AG10803 (cell line): ENCODE measurements around the gene CTSC.

Experiments
- DNase-seq: peaks from one replicate; pipeline ENCODE4 v3.0.0; 2010; ENCODE audit warnings: low read depth
- H3K4me3 ChIP-seq: 2 replicates; pipeline ENCODE4 v1.5.1; 2011; ENCODE audit warnings: mild to moderate bottlenecking, low read length, control low read depth
- TF ChIP-seq, protein P1 (sequence below): conservative IDR thresholded peaks from 2 replicates; pipeline ENCODE4 v1.5.1; 2011; ENCODE audit warnings: mild to moderate bottlenecking, low read length, control low read depth, inconsistent platforms

CTSC gene

GRCh38 chr11:88275636-88276035, 61.9 kb downstream of the CTSC start:
- no peak overlapping the region for H3K4me3 ChIP-seq
- TF ChIP-seq, protein P1, sequence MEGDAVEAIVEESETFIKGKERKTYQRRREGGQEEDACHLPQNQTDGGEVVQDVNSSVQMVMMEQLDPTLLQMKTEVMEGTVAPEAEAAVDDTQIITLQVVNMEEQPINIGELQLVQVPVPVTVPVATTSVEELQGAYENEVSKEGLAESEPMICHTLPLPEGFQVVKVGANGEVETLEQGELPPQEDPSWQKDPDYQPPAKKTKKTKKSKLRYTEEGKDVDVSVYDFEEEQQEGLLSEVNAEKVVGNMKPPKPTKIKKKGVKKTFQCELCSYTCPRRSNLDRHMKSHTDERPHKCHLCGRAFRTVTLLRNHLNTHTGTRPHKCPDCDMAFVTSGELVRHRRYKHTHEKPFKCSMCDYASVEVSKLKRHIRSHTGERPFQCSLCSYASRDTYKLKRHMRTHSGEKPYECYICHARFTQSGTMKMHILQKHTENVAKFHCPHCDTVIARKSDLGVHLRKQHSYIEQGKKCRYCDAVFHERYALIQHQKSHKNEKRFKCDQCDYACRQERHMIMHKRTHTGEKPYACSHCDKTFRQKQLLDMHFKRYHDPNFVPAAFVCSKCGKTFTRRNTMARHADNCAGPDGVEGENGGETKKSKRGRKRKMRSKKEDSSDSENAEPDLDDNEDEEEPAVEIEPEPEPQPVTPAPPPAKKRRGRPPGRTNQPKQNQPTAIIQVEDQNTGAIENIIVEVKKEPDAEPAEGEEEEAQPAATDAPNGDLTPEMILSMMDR = no peak
- DNase-seq = no peak

- TF ChIP-seq, protein P1 = no peak
- no peak overlapping the region for H3K4me3 ChIP-seq
- no peak for DNase-seq
These were observed 70.6 kb downstream of the CTSC start for GRCh38 chr11:88266919-88267318.

GRCh38 chr11:88266157-88266556, 71.4 kb downstream of the CTSC start:
- H3K4me3 ChIP-seq = no peak overlapping the region
- no peak for DNase-seq
- TF ChIP-seq, protein P1 = no peak

DNA sequence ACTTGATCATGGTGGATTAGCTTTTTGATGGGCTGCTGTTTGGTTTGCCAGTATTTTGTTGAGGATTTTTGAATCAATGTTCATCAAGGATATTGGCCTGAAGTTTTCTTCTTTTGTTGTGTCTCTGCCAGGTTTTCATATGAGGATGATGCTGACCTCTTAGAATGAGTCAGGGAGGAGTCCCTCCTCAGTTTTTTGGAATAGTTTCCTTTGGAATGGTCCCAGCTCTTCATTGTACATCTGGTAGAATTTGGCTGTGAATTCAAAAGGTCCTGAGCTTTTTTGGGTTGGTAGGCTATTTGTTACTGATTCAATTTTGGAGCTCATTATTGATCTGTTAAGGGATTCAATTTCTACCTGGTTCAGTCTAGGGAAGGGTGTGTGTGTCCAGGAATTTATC, 78.1 kb downstream of the CTSC start:
- no peak overlapping the region for H3K4me3 ChIP-seq
- no peak for DNase-seq
- TF ChIP-seq, protein P1 = no peak

GRCh38 chr11:88252208-88252607, 85.3 kb downstream of the CTSC start:
- no peak overlapping the region for H3K4me3 ChIP-seq
- TF ChIP-seq, protein P1 = no peak
- no peak for DNase-seq

DNA sequence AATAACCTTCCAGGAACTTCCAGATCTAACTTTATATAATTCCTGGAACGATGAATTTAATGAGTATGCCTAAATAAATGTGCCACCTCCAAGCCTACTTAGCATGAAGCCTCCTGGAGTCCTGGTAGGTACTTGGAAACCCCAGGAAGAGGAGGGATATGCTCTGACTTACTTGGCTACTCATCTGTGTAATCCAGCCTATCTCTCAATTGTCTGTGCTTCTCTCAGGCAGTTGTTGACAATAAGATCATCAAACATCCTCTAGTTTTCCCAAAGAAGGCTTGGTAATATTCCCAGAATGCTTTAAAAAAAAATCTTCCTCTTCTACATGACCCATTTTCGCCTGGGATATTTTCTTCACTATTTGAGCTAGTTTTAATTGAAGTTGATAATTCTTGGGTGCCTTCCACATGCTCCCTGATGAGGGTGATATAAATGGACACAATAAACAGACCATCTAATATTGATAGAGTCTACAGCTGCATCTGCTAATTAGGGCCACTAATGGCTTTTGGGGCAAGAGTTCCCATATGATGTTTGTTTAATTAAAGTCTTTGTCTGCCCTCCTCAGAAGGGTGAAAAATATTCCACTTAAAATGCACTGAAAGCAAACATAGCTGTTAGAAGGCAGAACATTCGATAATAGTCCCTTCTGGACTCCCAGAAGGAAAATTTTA, 86.8 kb downstream of the CTSC start:
- H3K4me3 ChIP-seq = no peak overlapping the region
- DNase-seq = no peak
- TF ChIP-seq, protein P1 = no peak

GRCh38 chr11:88249706-88250105, 87.8 kb downstream of the CTSC start:
- no peak for DNase-seq
- no peak overlapping the region for H3K4me3 ChIP-seq
- TF ChIP-seq, protein P1 = no peak
